ENCODE measurements around the gene CYP2W1.
A peak's percentile ranks its signal among the peaks of the same experiment; 100 is the strongest.

CYP2W1 gene

GRCh38 chr7:1017586-1018333, 34.8 kb downstream of the CYP2W1 start:
- no peak for DNase-seq

- no peak for DNase-seq
Observed at GRCh38 chr7:1018334-1018695, 35.3 kb downstream of the CYP2W1 start.

GRCh38 chr7:1019255-1019785, 36.3 kb downstream of the CYP2W1 start:
- DNase-seq, result no peak

GRCh38 chr7:1019789-1020610, 37.0 kb downstream of the CYP2W1 start:
- no peak for DNase-seq

- DNase-seq, result no peak
Observed at GRCh38 chr7:1020849-1021251, 37.9 kb downstream of the CYP2W1 start.

GRCh38 chr7:1021366-1021765, 38.4 kb downstream of the CYP2W1 start:
- no peak for DNase-seq

- DNase-seq, result no peak
Observed at GRCh38 chr7:1021931-1022330, 39.0 kb downstream of the CYP2W1 start.

GRCh38 chr7:1022356-1022755, 39.4 kb downstream of the CYP2W1 start:
- no peak for DNase-seq

GRCh38 chr7:1022801-1023465, 40.0 kb downstream of the CYP2W1 start:
- DNase-seq, result no peak

GRCh38 chr7:1024331-1024841, 41.4 kb downstream of the CYP2W1 start:
- DNase-seq, result no peak

- DNase-seq, result no peak
Observed at GRCh38 chr7:1024876-1025742, 42.1 kb downstream of the CYP2W1 start.

GRCh38 chr7:1025743-1026581, 43.0 kb downstream of the CYP2W1 start:
- no peak for DNase-seq

- DNase-seq, result no peak
Observed at GRCh38 chr7:1026721-1027161, 43.8 kb downstream of the CYP2W1 start.

- peak; percentile 34 for DNase-seq
Observed at GRCh38 chr7:1027242-1028043, 44.5 kb downstream of the CYP2W1 start.

GRCh38 chr7:1028044-1028770, 45.2 kb downstream of the CYP2W1 start:
- DNase-seq, result peak; percentile 84

- DNase-seq, result peak; percentile 74
Observed at GRCh38 chr7:1028775-1029636, 46.0 kb downstream of the CYP2W1 start.

- DNase-seq, result no peak
Observed at GRCh38 chr7:1029637-1030443, 46.9 kb downstream of the CYP2W1 start.

All from NCI-H146 (cell line).